Right lobe of liver (tissue), 6 donors: Measurements from ENCODE around the gene TNFAIP8L3. TPM values are rescaled to one million over a fixed set of nuclear protein-coding genes. Genes with fewer than 3 reads are reported as not detected.

Experiments
- ATAC-seq, 4 donors: fragments of 200-7000 bp; cut with Tn5 transposase; one replicate each; pipeline ENCODE4 v1.9.1; 2020; ENCODE audit warnings: mild to moderate bottlenecking in 4 of 4, moderate library complexity in 4 of 4
- DNase-seq, 3 donors: peaks; one replicate each; pipeline ENCODE4 v3.0.0-alpha.2; 2020
- H3K27ac ChIP-seq, 3 donors: fragments of 200-600 bp; one replicate each; pipeline ENCODE4 v1.8.0; 2022
- H3K27me3 ChIP-seq, 2 donors: fragments of 200-600 bp; one replicate each; pipeline ENCODE4 v1.8.0; 2022
- H3K36me3 ChIP-seq, 4 donors: fragments of 200-600 bp; sonication (generic) in 1 of 4; one replicate each; pipeline versions ENCODE4 v1.5.1 to v1.8.0; 2017 to 2022; ENCODE audit warnings: control low read depth in 1 of 4
- H3K4me1 ChIP-seq, 4 donors: fragments of 200-600 bp; sonication (generic) in 1 of 4; one replicate each; pipeline versions ENCODE4 v1.5.1 to v1.8.0; 2017 to 2022; ENCODE audit warnings: control low read depth in 1 of 4
- H3K4me3 ChIP-seq, 3 donors: fragments of 200-600 bp; one replicate each; pipeline ENCODE4 v1.8.0; 2022
- H3K9me3 ChIP-seq, 4 donors: fragments of 200-600 bp; sonication (generic) in 1 of 4; one replicate each; pipeline versions ENCODE4 v1.5.1 to v1.8.0; 2017 to 2022; ENCODE audit warnings: control low read depth in 1 of 4
- CTCF ChIP-seq, 4 donors: fragments of 200-600 bp in 3 of 4; fragments of 450-650 bp in 1 of 4; IDR thresholded peaks; one replicate each; pipeline versions ENCODE4 v1.5.1 to v1.8.0; 2016 to 2022; ENCODE audit warnings: antibody characterized with exemption in 4 of 4, mild to moderate bottlenecking in 2 of 4
- POLR2A ChIP-seq: fragments of 450-650 bp; IDR thresholded peaks from one replicate; pipeline ENCODE4 v1.6.1; 2017; ENCODE audit warnings: antibody characterized with exemption, mild to moderate bottlenecking
- WGBS: methylation state at CpG from one replicate; pipeline ENCODE4 v1.1.6; 2018; ENCODE audit warnings: low coverage, low lambda C conversion rate; ENCODE audit not compliant: insufficient coverage; ENCODE audit errors: missing lambda C conversion rate; 5-methylcytosine and 5-hydroxymethylcytosine counted together
- intact Hi-C, 2 donors: fragments of 100-400 bp; cut with DNase I; formaldehyde crosslinking; loops; one replicate each; pipeline versions ENCODE4 v1.11.2 to v1.14.1; 2022
- total RNA-seq, 6 experiments: library from RNA; depleted of rRNA in 2 of 6; stranded (reverse); fragments of >200 nt in 2 of 6; fragmentation: NEBNext Ultra II Directional in 3 of 6; extraction: Animal tissue kit (Norgen Biotek cat#: 25700) in 3 of 6; gene quantifications; one replicate each; pipeline versions ENCODE4 v1.1.0 to v1.2.4, GENCODE V29; 2016 to 2023
- donor health status: DM: no; HTN: yes; CAD: no.
- donor health status: DM: no; HTN: no; CAD: no.
- donor health status: DM: no; HTN: no; CAD: no.
- donor health status: DM: no; HTN: yes; CAD: no.
- donor health status: DM: no; HTN: yes; CAD: no.

The TNFAIP8L3 gene
- total RNA-seq, 6 experiments from 2014 or later = 0.49 to 2.0 (median 0.95) TPM

DNA sequence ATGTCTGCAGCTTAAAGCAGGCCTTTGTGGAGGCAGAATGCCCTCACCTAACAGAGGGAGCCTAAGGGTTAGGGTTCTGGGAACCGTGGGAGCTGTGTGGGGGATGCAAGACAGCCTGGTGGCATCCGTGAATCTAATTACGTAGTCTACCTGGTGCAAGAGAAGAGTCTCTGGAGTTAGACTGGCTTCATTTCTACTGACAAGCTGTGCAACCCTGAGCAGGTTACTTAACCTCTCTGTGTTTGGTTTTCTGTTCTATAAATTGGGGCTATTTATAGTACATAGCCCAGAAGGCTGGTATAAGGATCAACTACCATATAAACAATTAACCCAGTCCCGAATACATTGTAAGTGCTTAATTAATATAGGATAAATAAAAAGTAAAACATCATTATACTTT, 8.3 kb downstream of the TNFAIP8L3 start:
- Histone ChIP-seq H3K36me3 (no peaks in the 10 kb centered on the region), H3K27me3 (no peaks in the 10 kb centered on the region), H3K27ac (no peak overlapping the region), H3K9me3 (no peaks in the 10 kb centered on the region), H3K4me1 (no peaks in the 10 kb centered on the region), H3K4me3 (no peak overlapping the region)
- TF ChIP-seq CTCF (IDR thresholded peaks at IDR 0.05) = no peak
- no peak for TF ChIP-seq POLR2A
- WGBS = 92% methylated on average over 3 of the region's 4 CpGs
- DNase-seq (no peak), ATAC-seq (no peak)
- intact Hi-C loops = no loop called here

- DNase-seq = no peak
- 92% methylated on average over 1 of the region's 1 CpG for WGBS
- intact Hi-C loops = no loop called here
- H3K4me3 ChIP-seq = no peak overlapping the region
- H3K36me3 ChIP-seq = no peaks in the 10 kb centered on the region
- ATAC-seq = no peak
- no peak for TF ChIP-seq POLR2A
- no peak for TF ChIP-seq CTCF (IDR thresholded peaks at IDR 0.05)
- no peak overlapping the region for H3K27ac ChIP-seq
- no peaks in the 10 kb centered on the region for H3K27me3 ChIP-seq
- H3K9me3 ChIP-seq = no peaks in the 10 kb centered on the region
- no peaks in the 10 kb centered on the region for H3K4me1 ChIP-seq
Measured at GRCh38 chr15:51085764-51086163, 8.9 kb downstream of the TNFAIP8L3 start.

DNA sequence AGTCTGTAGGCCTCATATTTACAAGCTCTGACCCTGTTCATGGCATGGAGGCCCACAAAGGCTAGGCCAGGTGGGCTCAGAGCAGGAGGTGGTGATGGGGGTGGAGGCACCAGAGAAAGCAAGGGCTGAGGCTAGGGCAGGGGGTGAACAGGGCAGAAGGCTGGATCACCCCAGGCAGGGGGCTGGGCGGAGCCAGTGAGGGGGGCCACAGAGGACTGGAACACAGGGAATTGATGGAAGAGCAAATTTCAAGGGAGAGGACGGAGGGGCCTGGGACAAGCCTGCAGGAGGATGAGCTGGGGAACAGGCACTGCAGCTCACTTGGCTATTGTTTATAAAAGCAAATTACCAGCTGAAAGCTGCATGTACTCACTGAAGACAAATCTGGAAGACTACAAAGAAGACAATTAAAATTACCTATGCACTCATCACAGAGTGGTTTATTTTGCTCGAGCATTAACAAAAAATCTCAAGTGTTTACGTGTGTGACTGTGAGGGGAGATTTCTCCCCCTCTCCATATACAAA, 11.0 kb downstream of the TNFAIP8L3 start:
- no peak for DNase-seq
- Histone ChIP-seq H3K4me1 (no peaks in the 10 kb centered on the region), H3K27me3 (no peaks in the 10 kb centered on the region), H3K27ac (no peak overlapping the region), H3K4me3 (no peak overlapping the region), H3K9me3 (no peaks in the 10 kb centered on the region), H3K36me3 (no peaks in the 10 kb centered on the region)
- ATAC-seq = no peak
- TF ChIP-seq POLR2A (no peak), CTCF (IDR thresholded peaks at IDR 0.05) (no peak)
- intact Hi-C loops = no loop called here
- 76% methylated on average over 4 of the region's 4 CpGs for WGBS

- DNase-seq (no peak), ATAC-seq (no peak)
- WGBS = 100% methylated on average over 1 of the region's 1 CpG
- Histone ChIP-seq H3K9me3 (no peaks in the 10 kb centered on the region), H3K27me3 (no peaks in the 10 kb centered on the region), H3K27ac (no peak overlapping the region), H3K4me3 (no peak overlapping the region), H3K36me3 (no peaks in the 10 kb centered on the region), H3K4me1 (no peaks in the 10 kb centered on the region)
- intact Hi-C loops = no loop called here
- TF ChIP-seq CTCF (IDR thresholded peaks at IDR 0.05) = no peak
- TF ChIP-seq POLR2A = no peak
Measured at GRCh38 chr15:51082246-51082645, 12.5 kb downstream of the TNFAIP8L3 start.

DNA sequence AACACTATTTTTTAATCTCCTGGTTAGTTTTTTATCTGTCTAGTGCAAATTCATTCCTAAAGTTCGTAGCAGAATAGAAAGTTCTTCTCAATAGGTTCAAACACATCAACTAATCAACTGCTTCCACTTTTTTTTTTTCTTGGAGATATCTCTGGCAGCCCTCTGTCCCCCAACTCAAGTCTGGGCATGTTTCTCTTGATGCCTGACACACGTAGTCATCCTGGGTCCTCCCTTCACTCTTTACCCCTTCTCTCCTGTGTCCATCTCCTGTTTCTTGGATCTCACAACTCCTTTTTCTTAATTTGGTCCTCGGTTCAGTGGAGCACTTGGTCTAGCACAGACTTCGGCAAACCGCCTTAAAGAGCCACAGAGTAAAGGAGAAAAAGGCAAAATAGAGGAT, 14.4 kb downstream of the TNFAIP8L3 start:
- no peaks in the 10 kb centered on the region for H3K4me1 ChIP-seq
- H3K36me3 ChIP-seq = no peaks in the 10 kb centered on the region
- H3K27ac ChIP-seq = no peak overlapping the region
- DNase-seq (no peak), ATAC-seq (no peak)
- no peaks in the 10 kb centered on the region for H3K9me3 ChIP-seq
- H3K27me3 ChIP-seq = no peaks in the 10 kb centered on the region
- WGBS = 76% methylated on average over 5 of the region's 5 CpGs
- intact Hi-C loops = no loop called here
- no peak overlapping the region for H3K4me3 ChIP-seq
- no peak for TF ChIP-seq POLR2A
- no peak for TF ChIP-seq CTCF (IDR thresholded peaks at IDR 0.05)
